ENCODE results near the gene POC1B.

The POC1B gene

GRCh38 chr12:89546151-89546550 is 20.3 kb upstream of the POC1B start:
- peak overlapping the region; percentile 43 for H3K27ac ChIP-seq
- no peak overlapping the region for H3K4me3 ChIP-seq (ENCODE audit: low read depth, low read length)
- no peak overlapping the region for H3K4me2 ChIP-seq (ENCODE audit: low read length)
- H3K9ac ChIP-seq, result no peak overlapping the region
- H3K4me1 ChIP-seq, result peaks cover 21% of the 10 kb centered on the region
- H3K79me2 ChIP-seq, result no peaks in the 10 kb centered on the region
- no peaks in the 10 kb centered on the region for H3K9me3 ChIP-seq (ENCODE audit: control insufficient read depth, low read length)
- H2AFZ ChIP-seq, result peak overlapping the region; percentile 11
- TF ChIP-seq CTCF (IDR thresholded peaks at IDR 0.05), result no peak
- H3K27me3 ChIP-seq (ENCODE audit: control insufficient read depth, insufficient read depth, low read length), result no peaks in the 10 kb centered on the region
- no peaks in the 10 kb centered on the region for H3K36me3 ChIP-seq (ENCODE audit: control insufficient read depth, insufficient read depth, low read length)

- TF ChIP-seq CTCF (IDR thresholded peaks at IDR 0.05), result no peak
- H3K4me2 ChIP-seq (ENCODE audit: low read length), result no peak overlapping the region
- no peak overlapping the region for H3K4me3 ChIP-seq (ENCODE audit: low read depth, low read length)
- no peaks in the 10 kb centered on the region for H3K27me3 ChIP-seq (ENCODE audit: control insufficient read depth, insufficient read depth, low read length)
- no peaks in the 10 kb centered on the region for H3K79me2 ChIP-seq
- peak overlapping the region; percentile 43 for H3K27ac ChIP-seq
- peak overlapping the region; percentile 45 for H2AFZ ChIP-seq
- no peaks in the 10 kb centered on the region for H3K9me3 ChIP-seq (ENCODE audit: control insufficient read depth, low read length)
- H3K9ac ChIP-seq, result no peak overlapping the region
- H3K36me3 ChIP-seq (ENCODE audit: control insufficient read depth, insufficient read depth, low read length), result no peaks in the 10 kb centered on the region
- peaks cover 23% of the 10 kb centered on the region for H3K4me1 ChIP-seq
Observed at GRCh38 chr12:89544681-89545184, 18.9 kb upstream of the POC1B start.

GRCh38 chr12:89544022-89544421 is 18.2 kb upstream of the POC1B start:
- Histone ChIP-seq H3K27me3 (ENCODE audit: control insufficient read depth, insufficient read depth, low read length) (no peaks in the 10 kb centered on the region), H2AFZ (no peak overlapping the region), H3K4me3 (ENCODE audit: low read depth, low read length) (no peak overlapping the region), H3K9ac (no peak overlapping the region), H3K27ac (no peak overlapping the region), H3K9me3 (ENCODE audit: control insufficient read depth, low read length) (no peaks in the 10 kb centered on the region), H3K36me3 (ENCODE audit: control insufficient read depth, insufficient read depth, low read length) (no peaks in the 10 kb centered on the region), H3K4me2 (ENCODE audit: low read length) (no peak overlapping the region), H3K79me2 (no peaks in the 10 kb centered on the region), H3K4me1 (peaks cover 24% of the 10 kb centered on the region)
- no peak for TF ChIP-seq CTCF (IDR thresholded peaks at IDR 0.05)

GRCh38 chr12:89542912-89543592 is 17.2 kb upstream of the POC1B start:
- no peaks in the 10 kb centered on the region for H3K27me3 ChIP-seq (ENCODE audit: control insufficient read depth, insufficient read depth, low read length)
- no peak overlapping the region for H3K9ac ChIP-seq
- no peak overlapping the region for H2AFZ ChIP-seq
- peak; percentile 89 for TF ChIP-seq CTCF (IDR thresholded peaks at IDR 0.05)
- no peak overlapping the region for H3K4me2 ChIP-seq (ENCODE audit: low read length)
- H3K9me3 ChIP-seq (ENCODE audit: control insufficient read depth, low read length), result no peaks in the 10 kb centered on the region
- no peaks in the 10 kb centered on the region for H3K79me2 ChIP-seq
- peaks cover 24% of the 10 kb centered on the region for H3K4me1 ChIP-seq
- H3K36me3 ChIP-seq (ENCODE audit: control insufficient read depth, insufficient read depth, low read length), result no peaks in the 10 kb centered on the region
- no peak overlapping the region for H3K4me3 ChIP-seq (ENCODE audit: low read depth, low read length)
- H3K27ac ChIP-seq, result no peak overlapping the region

- Histone ChIP-seq H2AFZ (no peak overlapping the region), H3K9me3 (ENCODE audit: control insufficient read depth, low read length) (no peaks in the 10 kb centered on the region), H3K4me2 (ENCODE audit: low read length) (no peak overlapping the region), H3K9ac (no peak overlapping the region), H3K79me2 (no peaks in the 10 kb centered on the region), H3K4me3 (ENCODE audit: low read depth, low read length) (no peak overlapping the region), H3K36me3 (ENCODE audit: control insufficient read depth, insufficient read depth, low read length) (no peaks in the 10 kb centered on the region), H3K27me3 (ENCODE audit: control insufficient read depth, insufficient read depth, low read length) (no peaks in the 10 kb centered on the region), H3K4me1 (peaks cover 24% of the 10 kb centered on the region), H3K27ac (no peak overlapping the region)
- no peak for TF ChIP-seq CTCF (IDR thresholded peaks at IDR 0.05)
Observed at GRCh38 chr12:89542236-89542635, 16.4 kb upstream of the POC1B start.
